Middle frontal gyrus (tissue), 1 donor: Measurements from ENCODE around the gene TMEM208.

Experiments
- DNase-seq: peaks from one replicate; pipeline ENCODE4 v3.0.0-alpha.2; 2015; ENCODE audit warnings: low spot score; ENCODE audit errors: extremely low spot score

Gene TMEM208

GRCh38 chr16:67208154-67208896 is 18.6 kb upstream of the TMEM208 start:
- no peak for DNase-seq

GRCh38 chr16:67209565-67209964 is 17.4 kb upstream of the TMEM208 start:
- DNase-seq: no peak

- no peak for DNase-seq
These were observed 16.6 kb upstream of the TMEM208 start for GRCh38 chr16:67210069-67210937.

GRCh38 chr16:67211674-67212073 is 15.3 kb upstream of the TMEM208 start:
- DNase-seq: no peak

- no peak for DNase-seq
These were observed 14.2 kb upstream of the TMEM208 start for GRCh38 chr16:67212766-67213165.

- DNase-seq: no peak
These were observed 13.5 kb upstream of the TMEM208 start for GRCh38 chr16:67213197-67214019.

GRCh38 chr16:67215706-67216105 is 11.2 kb upstream of the TMEM208 start:
- no peak for DNase-seq

- DNase-seq: no peak
These were observed 10.1 kb upstream of the TMEM208 start for GRCh38 chr16:67216612-67217490.

GRCh38 chr16:67223992-67224391 is 2.9 kb upstream of the TMEM208 start:
- no peak for DNase-seq

GRCh38 chr16:67226295-67226803 is 581 bp upstream of the TMEM208 start:
- no peak for DNase-seq

- DNase-seq: no peak
These were observed 614 bp downstream of the TMEM208 start for GRCh38 chr16:67227567-67227921.

GRCh38 chr16:67228034-67228785 is 1.3 kb downstream of the TMEM208 start:
- DNase-seq: no peak

GRCh38 chr16:67228905-67229304 is 2.0 kb downstream of the TMEM208 start:
- no peak for DNase-seq

- no peak for DNase-seq
These were observed 3.2 kb downstream of the TMEM208 start for GRCh38 chr16:67229906-67230808.

GRCh38 chr16:67230809-67231660 is 4.1 kb downstream of the TMEM208 start:
- no peak for DNase-seq

GRCh38 chr16:67233596-67233995 is 6.7 kb downstream of the TMEM208 start:
- DNase-seq: no peak

- no peak for DNase-seq
These were observed 7.3 kb downstream of the TMEM208 start for GRCh38 chr16:67234180-67234597.
